ENCODE data around the gene PRRG2. TPM values are rescaled to one million over a fixed set of nuclear protein-coding genes. Genes with fewer than 3 reads are reported as not detected.
A peak's percentile ranks its signal among the peaks of the same experiment; 100 is the strongest.

The PRRG2 gene
- total and polyA plus RNA-seq, 2 of the 13 experiments (the other 11 are each of a cell fraction or from before 2014, with no cell fraction given), result 0.66 to 0.82 TPM

- TF ChIP-seq NFAT5 (CRISPR knock-in tag; IDR thresholded peaks at IDR 0.05) (no peak), AHDC1 (CRISPR knock-in tag; IDR thresholded peaks at IDR 0.05; ENCODE audit: borderline replicate concordance) (no peak), BORCS8-MEF2B (CRISPR knock-in tag; IDR thresholded peaks at IDR 0.05) (peak; percentile 32; the same call in 1 of the 2 replicates), MTF2 (CRISPR knock-in tag; IDR thresholded peaks at IDR 0.05; ENCODE audit: borderline replicate concordance) (no peak), ZBTB21 (CRISPR knock-in tag; IDR thresholded peaks at IDR 0.05) (no peak), ZXDC (CRISPR knock-in tag; IDR thresholded peaks at IDR 0.05) (no peak), ZNF556 (CRISPR knock-in tag; IDR thresholded peaks at IDR 0.05; ENCODE audit: borderline replicate concordance) (no peak), HNF4G (IDR thresholded peaks at IDR 0.05; ENCODE audit: borderline replicate concordance, low read depth, low read length) (no peak; the same call in 1 of the 2 replicates), HNF4G (CRISPR knock-in tag; IDR thresholded peaks at IDR 0.05; ENCODE audit: borderline replicate concordance, low read depth) (no peak), NR2F6 (IDR thresholded peaks at IDR 0.05) (0 out of 2 replicates have a peak, but pooled peaks have one; percentile 18), NR2F6 (CRISPR knock-in tag; IDR thresholded peaks at IDR 0.05) (peak; percentile 51; the same call in 1 of the 2 replicates), SAP130 (CRISPR knock-in tag; IDR thresholded peaks at IDR 0.05; ENCODE audit: low read depth) (peak; percentile 93), IKZF5 (CRISPR knock-in tag; IDR thresholded peaks at IDR 0.05) (peak; percentile 72), TCF12 (IDR thresholded peaks at IDR 0.05) (no peak), TCF12 (CRISPR knock-in tag; IDR thresholded peaks at IDR 0.05) (no peak)
These were observed 59.2 kb downstream of the PRRG2 start, which contains the start of gene RRAS (continued) for GRCh38 chr19:49640113-49640898.

All from HepG2 (cell line).